Measurements from ENCODE around the gene PLA2G15. TPM values are rescaled to one million over a fixed set of nuclear protein-coding genes. Genes with fewer than 3 reads are reported as not detected.

The PLA2G15 gene
- total and polyA plus RNA-seq, 2 donors (not counting 1 experiment from before 2014, with no cell fraction given), result 6.1 to 12.5 TPM

- H3K27ac Mint-ChIP-seq, result peak overlapping the region; percentile 81
- H3K4me1 ChIP-seq (ENCODE audit: control insufficient read depth in 2 of 2, insufficient read depth in 2 of 2, low read length in 2 of 2), result peaks cover 22 to 42% of the 10 kb centered on the region in 2 donors
- peak overlapping the region in 1 of 5 experiments; percentile 68 for H3K4me3 ChIP-seq (ENCODE audit: control extremely low read depth in 1 of 5, extremely low read depth in 1 of 5, insufficient read depth in 1 of 5, low read depth in 2 of 5, low read length in 4 of 5)
- WGBS (ENCODE audit: insufficient coverage), result 76% methylated on average over 73 of the region's 73 CpGs
- peaks cover 0 to 6% of the 10 kb centered on the region in 2 experiments for H3K36me3 ChIP-seq (replicated peaks in 1 of 2; ENCODE audit: control extremely low read depth in 1 of 2, control insufficient read depth in 1 of 2, extremely low read depth in 1 of 2, insufficient read depth in 2 of 2, low read length in 1 of 2)
- H3K9ac ChIP-seq (ENCODE audit: low read length), result peak overlapping the region; percentile 70
- ChIA-PET CTCF (interaction anchor here (1.6 to 2.1 kb wide), 3 partner anchors 93 to 142 kb away, joined by 4 to 16 read pairs (median 6); no protein-coding TSS in a partner anchor), POLR2A (interaction anchor here (0.6 to 0.7 kb wide), 2 partner anchors 13 to 115 kb away, joined by 3 to 4 read pairs; no protein-coding TSS in a partner anchor)
- H3K4me3 Mint-ChIP-seq, result peak overlapping the region; percentile 74
- H2AFZ ChIP-seq (ENCODE audit: insufficient read depth, low read depth, low read length, poor library complexity, severe bottlenecking), result peak overlapping the region; percentile 84
- H3K9me3 ChIP-seq (ENCODE audit: control extremely low read depth in 1 of 3, control insufficient read depth in 2 of 3, insufficient read depth in 1 of 3, low read length in 2 of 3), result peaks cover 0 to 3% (median 0%) of the 10 kb centered on the region in 3 donors
- peaks cover 6% of the 10 kb centered on the region for H4K20me1 ChIP-seq (ENCODE audit: control insufficient read depth, insufficient read depth, low read length, poor library complexity, severe bottlenecking)
- no peaks in the 10 kb centered on the region for H3K27me3 ChIP-seq (replicated peaks in 1 of 4; ENCODE audit: control extremely low read depth in 1 of 4, control insufficient read depth in 3 of 4, insufficient read depth in 4 of 4, low read length in 3 of 4)
- H3K27me3 Mint-ChIP-seq, result no peaks in the 10 kb centered on the region
- no peaks in the 10 kb centered on the region for H3K79me2 ChIP-seq (ENCODE audit: control insufficient read depth, insufficient read depth, low read length)
- peak; percentile 52 for DNase-seq
- H3K9me3 Mint-ChIP-seq (ENCODE audit: insufficient read depth), result no peaks in the 10 kb centered on the region
- intact Hi-C loops (cut with micrococcal nuclease), result loop anchor here (5.0 kb wide), 1 partner anchor 403 kb away; no protein-coding TSS in a partner anchor
- H3K27ac ChIP-seq (ENCODE audit: low read length in 2 of 2), result no peak overlapping the region
- no peak for ATAC-seq (ENCODE audit: low read depth)
- H3K4me2 ChIP-seq (replicated peaks; ENCODE audit: low read depth, low read length, poor library complexity, severe bottlenecking), result peak overlapping the region; percentile 92
- TF ChIP-seq CTCF (IDR thresholded peaks at IDR 0.05) (no peak), EZH2 (IDR thresholded peaks at IDR 0.05; ENCODE audit: borderline replicate concordance, insufficient read depth, low read depth, low read length, poor library complexity, severe bottlenecking) (no peak)
- peaks cover 40% of the 10 kb centered on the region for H3K4me1 Mint-ChIP-seq
Observed at GRCh38 chr16:68235108-68235886, 9.9 kb upstream of the PLA2G15 start.

- peak within 1 kb of the TSS; percentile 81 for H3K27ac Mint-ChIP-seq
- intact Hi-C loops (cut with micrococcal nuclease), result loop anchor here (2.0 to 5.0 kb wide), 2 partner anchors 404 to 429 kb away; partner anchors contain the start of genes RANBP10 and TSNAXIP1
- H3K9me3 Mint-ChIP-seq (ENCODE audit: insufficient read depth), result no peaks in the 10 kb centered on the region
- ChIA-PET CTCF (interaction anchor here (1.8 to 3.4 kb wide), 3 partner anchors 22 to 143 kb away, joined by 6 to 16 read pairs (median 10); no protein-coding TSS in a partner anchor), POLR2A (interaction anchor here (0.6 kb wide), 1 partner anchor 115 kb away, joined by 4 read pairs; no protein-coding TSS in a partner anchor)
- Histone ChIP-seq H3K9ac (ENCODE audit: low read length) (peak within 1 kb of the TSS; percentile 70), H3K27me3 (replicated peaks in 1 of 4; ENCODE audit: control extremely low read depth in 1 of 4, control insufficient read depth in 3 of 4, insufficient read depth in 4 of 4, low read length in 3 of 4) (no peaks in the 10 kb centered on the region), H2AFZ (ENCODE audit: insufficient read depth, low read depth, low read length, poor library complexity, severe bottlenecking) (peak within 1 kb of the TSS; percentile 84), H3K36me3 (replicated peaks in 1 of 2; ENCODE audit: control extremely low read depth in 1 of 2, control insufficient read depth in 1 of 2, extremely low read depth in 1 of 2, insufficient read depth in 2 of 2, low read length in 1 of 2) (peaks cover 0 to 5% of the 10 kb centered on the region in 2 experiments), H3K4me2 (replicated peaks; ENCODE audit: low read depth, low read length, poor library complexity, severe bottlenecking) (peak within 1 kb of the TSS; percentile 92), H3K79me2 (ENCODE audit: control insufficient read depth, insufficient read depth, low read length) (no peaks in the 10 kb centered on the region), H3K27ac (ENCODE audit: low read length in 2 of 2) (no peak within 1 kb of the TSS), H3K4me3 (ENCODE audit: control extremely low read depth in 1 of 5, extremely low read depth in 1 of 5, insufficient read depth in 1 of 5, low read depth in 2 of 5, low read length in 4 of 5) (peak within 1 kb of the TSS; percentile 36 to 76 (median 68)), H3K4me1 (ENCODE audit: control insufficient read depth in 2 of 2, insufficient read depth in 2 of 2, low read length in 2 of 2) (peaks cover 22 to 42% of the 10 kb centered on the region in 2 donors), H3K9me3 (ENCODE audit: control extremely low read depth in 1 of 3, control insufficient read depth in 2 of 3, insufficient read depth in 1 of 3, low read length in 2 of 3) (peaks cover 0 to 3% (median 0%) of the 10 kb centered on the region in 3 donors), H4K20me1 (ENCODE audit: control insufficient read depth, insufficient read depth, low read length, poor library complexity, severe bottlenecking) (peaks cover under 1% of the 10 kb centered on the region)
- H3K4me1 Mint-ChIP-seq, result peaks cover 40% of the 10 kb centered on the region
- ATAC-seq (ENCODE audit: low read depth), result no peak
- peak within 1 kb of the TSS; percentile 98 for H3K4me3 Mint-ChIP-seq
- TF ChIP-seq EZH2 (IDR thresholded peaks at IDR 0.05; ENCODE audit: borderline replicate concordance, insufficient read depth, low read depth, low read length, poor library complexity, severe bottlenecking) (no peak), CTCF (IDR thresholded peaks at IDR 0.05) (no peak)
- no peaks in the 10 kb centered on the region for H3K27me3 Mint-ChIP-seq
- DNase-seq, result no peak
- WGBS (ENCODE audit: insufficient coverage), result 17% methylated on average over 36 of the region's 36 CpGs
Observed at GRCh38 chr16:68235887-68236136, 9.4 kb upstream of the PLA2G15 start, which contains the start of gene ESRP2. ESRP2 (minus strand) TSS chr16:68236127; CDS start chr16:68236045, 82 bp downstream.

All from B cell (primary cell).